B cell (primary cell): ENCODE data around the gene TMEM234. TPM values are rescaled to one million over a fixed set of nuclear protein-coding genes. Genes with fewer than 3 reads are reported as not detected.
A peak's percentile ranks its signal among the peaks of the same experiment; 100 is the strongest.

ENCODE experiments used
- ATAC-seq: fragments of 200-7000 bp; cut with Tn5 transposase; one replicate; pipeline ENCODE4 v1.10.0; 2021; ENCODE audit warnings: low read depth, mild to moderate bottlenecking, moderate number of reproducible peaks, moderate library complexity
- CTCF ChIA-PET: fragments of 350-600 bp; sonication (Branson Sonifier 250); formaldehyde crosslinking; loops from one replicate; lab custom pipeline; 2021; ENCODE audit warnings: antibody characterized with exemption, inconsistent platforms; lab: Charles Lee
- POLR2A ChIA-PET: fragments of 350-600 bp; sonication (Branson Sonifier 250); formaldehyde crosslinking; loops from one replicate; lab custom pipeline; 2021; ENCODE audit warnings: antibody characterized with exemption; lab: Charles Lee
- DNase-seq: peaks from one replicate; pipeline ENCODE4 v3.0.0; 2013
- H2AFZ ChIP-seq: 2 replicates; pipeline ENCODE4 v1.6.1; 2012; ENCODE audit warnings: mild to moderate bottlenecking, low read depth, low read length; ENCODE audit not compliant: insufficient read depth, poor library complexity, severe bottlenecking
- H3K27ac ChIP-seq, 2 donors: 1 replicate in 1 of 2; 2 replicates in 1 of 2; pipeline ENCODE4 v1.5.1; 2012 to 2013; ENCODE audit warnings: low read length in 2 of 2, mild to moderate bottlenecking in 2 of 2, moderate library complexity in 1 of 2
- H3K27me3 ChIP-seq, 4 experiments: fragments of 200-600 bp in 1 of 4; sonication (generic) in 1 of 4; replicated peaks in 1 of 4; 1 replicate in 2 of 4; 2 replicates in 2 of 4; pipeline versions ENCODE4 v1.6.1 to v1.7.0; 2013 to 2016; ENCODE audit warnings: low read length in 3 of 4, mild to moderate bottlenecking in 2 of 4, mixed read lengths in 1 of 4, moderate library complexity in 1 of 4; ENCODE audit not compliant: insufficient read depth in 4 of 4, control insufficient read depth in 3 of 4; ENCODE audit errors: control extremely low read depth in 1 of 4
- H3K36me3 ChIP-seq, 2 experiments: replicated peaks in 1 of 2; 1 replicate in 1 of 2; 2 replicates in 1 of 2; pipeline versions ENCODE4 v1.6.1 to v1.7.1; 2013; ENCODE audit warnings: low read length in 1 of 2; ENCODE audit not compliant: insufficient read depth in 2 of 2, control insufficient read depth in 1 of 2; ENCODE audit errors: control extremely low read depth in 1 of 2, extremely low read depth in 1 of 2
- H3K4me1 ChIP-seq, 2 donors: fragments of 200-600 bp in 1 of 2; sonication (generic) in 1 of 2; 1 replicate in 1 of 2; 2 replicates in 1 of 2; pipeline versions ENCODE4 v1.5.1 to v1.6.1; 2013 to 2017; ENCODE audit warnings: low read length in 2 of 2; ENCODE audit not compliant: control insufficient read depth in 2 of 2, insufficient read depth in 2 of 2
- H3K4me2 ChIP-seq: replicated peaks from 2 replicates; pipeline ENCODE3; 2012; ENCODE audit warnings: mild to moderate bottlenecking, low read depth, low read length; ENCODE audit not compliant: poor library complexity, severe bottlenecking
- H3K4me3 ChIP-seq, 5 experiments: fragments of 200-600 bp in 1 of 5; sonication (generic) in 1 of 5; 1 replicate in 3 of 5; 2 replicates in 2 of 5; pipeline versions ENCODE4 v1.5.1 to v1.7.0; 2011 to 2016; ENCODE audit warnings: low read length in 4 of 5, mild to moderate bottlenecking in 4 of 5, low read depth in 2 of 5, control low read depth in 1 of 5, moderate library complexity in 1 of 5; ENCODE audit not compliant: insufficient read depth in 1 of 5; ENCODE audit errors: control extremely low read depth in 1 of 5, extremely low read depth in 1 of 5
- H3K79me2 ChIP-seq: fragments of 200-600 bp; sonication (generic); one replicate; pipeline ENCODE4 v1.6.0; 2016; ENCODE audit warnings: low read length; ENCODE audit not compliant: control insufficient read depth, insufficient read depth
- H3K9ac ChIP-seq: fragments of 200-600 bp; sonication (generic); 2 replicates; pipeline ENCODE4 v1.6.1; 2017; ENCODE audit warnings: mild to moderate bottlenecking, low read length, moderate library complexity
- H3K9me3 ChIP-seq, 3 donors: one replicate each; pipeline versions ENCODE4 v1.6.1 to v1.7.1; 2013; ENCODE audit warnings: low read length in 2 of 3; ENCODE audit not compliant: control insufficient read depth in 2 of 3, insufficient read depth in 1 of 3; ENCODE audit errors: control extremely low read depth in 1 of 3
- H4K20me1 ChIP-seq: 2 replicates; pipeline ENCODE4 v1.6.0; 2012; ENCODE audit warnings: mild to moderate bottlenecking, low read length; ENCODE audit not compliant: insufficient read depth, control insufficient read depth, poor library complexity, severe bottlenecking
- H3K27ac Mint-ChIP-seq: one replicate; pipeline ENCODE4 v1.8.0; 2021; ENCODE audit warnings: mixed read lengths
- H3K27me3 Mint-ChIP-seq: one replicate; pipeline ENCODE4 v1.8.0; 2021; ENCODE audit warnings: mixed read lengths
- H3K4me1 Mint-ChIP-seq: one replicate; pipeline ENCODE4 v1.8.0; 2021; ENCODE audit warnings: mixed read lengths
- H3K4me3 Mint-ChIP-seq: one replicate; pipeline ENCODE4 v1.8.0; 2021; ENCODE audit warnings: mixed read lengths
- H3K9me3 Mint-ChIP-seq: one replicate; pipeline ENCODE4 v1.8.0; 2022; ENCODE audit warnings: mixed read lengths; ENCODE audit not compliant: insufficient read depth
- CTCF ChIP-seq: fragments of 200-600 bp; IDR thresholded peaks from one replicate; pipeline ENCODE4 v1.8.0; 2022; ENCODE audit warnings: antibody characterized with exemption, mild to moderate bottlenecking
- EZH2 ChIP-seq: IDR thresholded peaks from 2 replicates; pipeline ENCODE4 v1.6.1; 2012; ENCODE audit warnings: borderline replicate concordance, low read depth, mild to moderate bottlenecking, moderate library complexity, low read length; ENCODE audit not compliant: insufficient read depth, poor library complexity, severe bottlenecking
- WGBS: methylation state at CpG from one replicate; pipeline ENCODE4 v1.1.5; 2013; ENCODE audit warnings: missing lambda C conversion rate; ENCODE audit not compliant: insufficient coverage; 5-methylcytosine and 5-hydroxymethylcytosine counted together
- intact Hi-C: fragments of 100-400 bp; cut with micrococcal nuclease; formaldehyde crosslinking; loops from one replicate; pipeline ENCODE4 v1.10.0; 2022
- polyA plus RNA-seq: library from polyadenylated mRNA; depleted of rRNA; stranded (reverse); fragments of >200 nt; gene quantifications from 2 replicates; pipeline ENCODE4 v1.2.3, GENCODE V29; 2012
- total RNA-seq, 2 donors: library from RNA; stranded (reverse); fragments of 120-200 nt in 1 of 2; gene quantifications; 1 replicate in 1 of 2; 2 replicates in 1 of 2; pipeline versions ENCODE4 v1.2.3 to v1.2.4, GENCODE V29; 2013 to 2022

TMEM234 gene
- total and polyA plus RNA-seq, 2 donors (not counting 1 experiment from before 2014, with no cell fraction given): 22.0 to 60.8 TPM

- peak; percentile 62 for ATAC-seq
- H3K9ac ChIP-seq: peak overlapping the region; percentile 76
- 3% methylated on average over 55 of the region's 55 CpGs for WGBS
- no peaks in the 10 kb centered on the region for H3K79me2 ChIP-seq
- H3K9me3 Mint-ChIP-seq: no peaks in the 10 kb centered on the region
- H3K4me2 ChIP-seq: peak overlapping the region; percentile 92
- H3K9me3 ChIP-seq: no peaks in the 10 kb centered on the region
- H3K27me3 ChIP-seq: no peaks in the 10 kb centered on the region
- TF ChIP-seq EZH2: no peak
- TF ChIP-seq CTCF: no peak
- peak overlapping the region; percentile 86 for H2AFZ ChIP-seq
- no peaks in the 10 kb centered on the region for H4K20me1 ChIP-seq
- peak overlapping the region; percentile 93 for H3K27ac Mint-ChIP-seq
- ChIA-PET CTCF (interaction anchor here (0.8 to 8.7 kb wide), 36 partner anchors 8 to 277 kb away, joined by 3 to 118 read pairs (median 6); partner anchors contain the start of genes BSDC1, DCDC2B, EIF3I and FAM167B), POLR2A (interaction anchor here (0.6 to 4.3 kb wide), 20 partner anchors 8 to 153 kb away, joined by 3 to 60 read pairs (median 6); partner anchors contain the start of genes BSDC1, HDAC1, LCK and MARCKSL1)
- H3K27ac ChIP-seq: peak overlapping the region; percentile 16 to 61
- H3K4me1 ChIP-seq: peaks cover 17 to 35% of the 10 kb centered on the region in 2 donors
- no peaks in the 10 kb centered on the region for H3K36me3 ChIP-seq
- H3K27me3 Mint-ChIP-seq: no peaks in the 10 kb centered on the region
- peak; percentile 66 for DNase-seq
- H3K4me3 ChIP-seq: peak overlapping the region; percentile 50 to 77 (median 69)
- H3K4me3 Mint-ChIP-seq: peak overlapping the region; percentile 95
- intact Hi-C loops: loop anchor here (2.0 to 5.0 kb wide), 2 partner anchors 34 to 94 kb away; partner anchors contain the start of genes DCDC2B and IQCC
- peaks cover 22% of the 10 kb centered on the region for H3K4me1 Mint-ChIP-seq
Observed at GRCh38 chr1:32241001-32241763, 19.0 kb upstream of the TMEM234 start.
